ENCODE results near the gene DNAJC27.

Gene DNAJC27

GRCh38 chr2:24906466-24906865 lies 65.3 kb downstream of the DNAJC27 start:
- no peak for DNase-seq (ENCODE audit: low read depth, low spot score)
- TF ChIP-seq CTCF (IDR thresholded peaks at IDR 0.05; ENCODE audit: insufficient read depth, low read length, missing control alignments): no peak
- H3K4me3 ChIP-seq (ENCODE audit: low read depth, low read length): no peak overlapping the region
- CTCF ChIA-PET: interaction anchor here (1.9 kb wide), 1 partner anchor 10 kb away, joined by 5 read pairs; no protein-coding TSS in a partner anchor
- POLR2A ChIA-PET: no interaction called here

- no peak overlapping the region for H3K4me3 ChIP-seq (ENCODE audit: low read depth, low read length)
- no peak for DNase-seq (ENCODE audit: low read depth, low spot score)
- no peak for TF ChIP-seq CTCF (IDR thresholded peaks at IDR 0.05; ENCODE audit: insufficient read depth, low read length, missing control alignments)
- ChIA-PET POLR2A (no interaction called here), CTCF (no interaction called here)
Measured at GRCh38 chr2:24903161-24904103, 68.3 kb downstream of the DNAJC27 start.

- CTCF ChIA-PET: interaction anchor here (1.1 kb wide), 1 partner anchor 16 kb away, joined by 4 read pairs; no protein-coding TSS in a partner anchor
- DNase-seq (ENCODE audit: low read depth, low spot score): no peak
- POLR2A ChIA-PET: no interaction called here
- TF ChIP-seq CTCF (IDR thresholded peaks at IDR 0.05; ENCODE audit: insufficient read depth, low read length, missing control alignments): no peak
- H3K4me3 ChIP-seq (ENCODE audit: low read depth, low read length): no peak overlapping the region
Measured at GRCh38 chr2:24899361-24899910, 72.3 kb downstream of the DNAJC27 start.

- DNase-seq (ENCODE audit: low read depth, low spot score): no peak
- TF ChIP-seq CTCF (IDR thresholded peaks at IDR 0.05; ENCODE audit: insufficient read depth, low read length, missing control alignments): no peak
- POLR2A ChIA-PET: no interaction called here
- CTCF ChIA-PET: interaction anchor here (1.1 kb wide), 1 partner anchor 15 kb away, joined by 4 read pairs; no protein-coding TSS in a partner anchor
- no peak overlapping the region for H3K4me3 ChIP-seq (ENCODE audit: low read depth, low read length)
Measured at GRCh38 chr2:24898122-24899109, 73.3 kb downstream of the DNAJC27 start.

GRCh38 chr2:24894750-24895149 lies 77.0 kb downstream of the DNAJC27 start:
- CTCF ChIA-PET: no interaction called here
- TF ChIP-seq CTCF (IDR thresholded peaks at IDR 0.05; ENCODE audit: insufficient read depth, low read length, missing control alignments): no peak

More at GRCh38 chr2:24894750-24895149, 77.0 kb downstream of the DNAJC27 start:
- POLR2A ChIA-PET: no interaction called here
- DNase-seq (ENCODE audit: low read depth, low spot score): no peak
- H3K4me3 ChIP-seq (ENCODE audit: low read depth, low read length): no peak overlapping the region
